GM19397 (cell line): ENCODE data around the gene TLCD3B.
A peak's percentile ranks its signal among the peaks of the same experiment; 100 is the strongest.
"Not testable (repeated sequence)": the region's sequence is repeated elsewhere in the genome, so short reads cannot be mapped to it uniquely, and the experiment has no call there.

Experiments
- ATAC-seq: cut with Tn5 transposase; IDR thresholded peaks from one replicate; pipeline ENCODE4 v1.9.1; 2021; ENCODE audit warnings: mild to moderate bottlenecking, moderate library complexity; ENCODE audit not compliant: unreplicated experiment

The TLCD3B gene

DNA sequence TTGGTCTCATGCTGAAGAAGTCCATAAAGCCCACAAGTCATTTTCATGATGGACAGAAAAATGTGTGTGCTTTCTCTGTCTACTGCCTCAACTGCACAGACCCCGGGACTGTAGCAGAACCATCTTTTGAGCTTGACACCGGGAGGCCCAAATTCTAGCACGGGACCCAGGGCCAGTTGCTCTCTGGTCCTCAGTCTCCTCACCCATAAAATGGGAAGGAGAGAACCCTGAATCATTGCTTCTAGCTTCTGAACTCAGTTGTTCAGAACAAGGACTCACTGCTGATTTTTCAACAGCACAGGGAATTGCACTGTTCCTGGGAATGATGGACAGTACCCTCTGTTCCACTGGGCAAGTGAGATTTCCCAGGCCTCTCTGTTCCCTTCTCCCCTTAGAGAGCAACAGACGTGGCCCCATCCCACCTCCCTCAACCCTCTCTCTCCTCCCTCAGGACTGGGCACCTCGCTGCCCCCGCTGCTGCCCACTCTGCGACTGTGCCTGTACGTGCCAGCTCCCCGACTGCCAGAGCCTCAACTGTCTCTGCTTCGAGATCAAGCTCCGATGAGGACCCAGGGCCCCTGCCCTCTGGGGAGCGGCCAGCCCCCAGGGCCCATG lies 32.3 kb upstream of the TLCD3B start:
- ATAC-seq = no peak

- no peak for ATAC-seq
Observed at GRCh38 chr16:30060836-30061554, 29.9 kb upstream of the TLCD3B start.

DNA sequence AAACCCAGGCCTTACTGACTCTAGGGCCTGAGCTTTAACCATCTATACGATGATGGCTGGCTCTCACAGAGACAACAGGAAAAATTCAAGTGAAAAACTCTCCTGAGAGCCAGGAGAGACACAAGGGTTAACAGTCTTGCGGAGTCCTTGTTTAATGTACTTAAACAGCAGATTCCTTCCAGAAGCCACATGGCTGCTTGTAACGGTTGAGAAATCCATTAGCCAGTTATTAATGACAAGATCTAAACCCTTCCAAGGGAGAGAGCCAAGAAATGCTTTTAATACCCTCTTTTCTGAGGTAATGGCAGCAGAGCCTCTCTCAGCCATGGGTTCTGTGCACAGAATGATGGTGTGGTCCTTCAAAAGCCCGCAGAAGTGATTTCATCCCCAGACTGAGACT lies 29.3 kb upstream of the TLCD3B start:
- ATAC-seq = no peak

- no peak for ATAC-seq
Observed at GRCh38 chr16:30054959-30055553, 24.0 kb upstream of the TLCD3B start.

DNA sequence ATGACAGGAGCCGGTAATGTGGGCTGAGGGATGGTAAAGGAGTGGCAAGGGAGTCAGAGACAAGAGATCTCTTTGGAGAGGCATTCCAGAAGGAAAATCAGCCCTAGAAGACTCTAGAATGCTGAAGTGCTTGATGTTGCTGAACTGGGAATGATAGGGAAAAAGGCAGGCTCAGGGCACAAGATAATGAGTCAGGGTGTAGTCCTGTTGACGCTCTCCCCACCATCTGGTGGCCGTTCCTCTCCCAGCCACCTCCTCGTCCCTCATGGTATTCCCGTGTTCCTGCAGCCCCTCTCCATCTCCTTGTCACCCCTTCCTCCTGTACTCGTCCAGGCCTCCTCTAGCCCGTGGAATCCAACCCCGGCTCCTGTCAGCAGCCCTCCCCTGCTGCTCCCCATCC lies 23.4 kb upstream of the TLCD3B start:
- no peak for ATAC-seq

- ATAC-seq = peak; percentile 9
Observed at GRCh38 chr16:30053376-30054015, 22.4 kb upstream of the TLCD3B start.

DNA sequence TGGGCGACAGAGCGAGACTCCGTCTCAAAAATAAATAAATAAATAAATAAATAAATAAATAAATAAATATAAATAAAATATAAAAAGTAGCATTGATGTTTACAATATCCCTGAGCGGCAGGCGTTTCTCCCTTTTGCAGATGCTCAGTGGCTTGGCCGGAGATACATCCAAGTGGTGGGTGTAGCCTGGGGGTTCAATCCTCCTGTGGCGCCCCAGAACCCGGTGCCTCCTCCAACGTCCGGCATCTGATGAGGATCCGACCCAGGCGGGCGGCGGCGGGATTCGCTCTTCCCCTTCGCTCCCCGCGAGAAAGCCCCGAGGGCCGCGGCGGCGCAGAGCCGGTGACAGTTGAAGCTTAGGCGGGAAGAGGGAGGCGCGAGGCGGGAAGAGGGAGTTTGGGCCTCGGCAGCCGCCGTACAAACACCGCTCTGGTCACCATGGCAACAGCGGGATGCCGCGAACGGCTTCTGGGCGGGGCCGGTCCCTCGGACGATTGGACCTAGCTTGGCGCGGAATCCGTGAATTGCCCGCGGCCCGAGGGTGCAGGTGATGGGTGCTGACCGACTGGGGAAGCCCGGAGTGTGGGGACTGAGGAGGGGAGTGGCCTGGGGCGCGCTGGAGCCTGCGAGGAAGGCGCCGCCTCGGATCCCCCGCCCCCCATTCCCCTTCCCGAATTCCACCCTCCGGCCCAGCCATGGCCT lies 21.8 kb upstream of the TLCD3B start:
- ATAC-seq = peak; percentile 84

- ATAC-seq = no peak
Observed at GRCh38 chr16:30051518-30051917, 20.4 kb upstream of the TLCD3B start.

DNA sequence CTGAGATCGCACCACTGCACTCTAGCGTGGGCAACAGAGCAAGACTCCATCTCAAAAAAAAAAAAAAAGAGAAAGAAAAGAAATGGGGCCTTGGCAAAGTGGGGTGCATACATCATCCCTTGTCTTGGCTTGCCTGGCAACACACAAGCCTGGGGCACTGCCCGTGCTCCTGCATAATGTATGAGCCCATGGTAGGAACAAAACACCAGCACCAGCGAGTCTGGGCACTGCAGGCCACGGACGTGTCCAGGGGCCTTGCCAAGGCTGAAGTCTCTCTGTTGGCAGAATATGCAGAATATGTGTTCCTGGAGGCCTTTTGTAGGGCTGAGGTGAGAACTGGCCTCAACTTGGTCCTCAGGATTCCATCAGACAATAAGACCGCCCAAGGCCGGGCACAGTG lies 18.8 kb upstream of the TLCD3B start:
- no peak for ATAC-seq

- no peak for ATAC-seq
Observed at GRCh38 chr16:30046588-30046987, 15.5 kb upstream of the TLCD3B start.

DNA sequence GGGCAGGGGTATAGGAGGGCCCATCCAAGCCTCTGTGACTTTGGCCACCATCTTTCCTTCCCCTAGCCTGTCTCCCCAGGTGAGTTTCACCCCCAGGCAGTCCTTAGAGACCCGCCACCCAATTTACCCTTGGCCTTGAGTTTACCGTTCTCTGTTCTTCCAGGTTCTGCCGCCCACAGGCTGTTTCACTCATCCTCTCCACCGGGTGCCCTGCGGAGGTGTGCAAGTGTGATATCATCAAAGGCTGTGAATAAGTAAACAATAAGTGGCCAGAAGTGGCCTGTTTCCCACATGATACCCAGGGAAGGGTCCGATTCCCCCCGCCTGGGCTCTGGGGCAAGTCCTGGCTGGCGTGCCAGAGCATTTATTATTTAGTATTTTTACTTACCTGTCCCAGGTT lies 15.1 kb upstream of the TLCD3B start:
- ATAC-seq = no peak

- ATAC-seq = no peak
Observed at GRCh38 chr16:30041841-30042240, 10.8 kb upstream of the TLCD3B start.

- ATAC-seq = not testable (repeated sequence)
Observed at GRCh38 chr16:30040690-30041089, 9.6 kb upstream of the TLCD3B start.

DNA sequence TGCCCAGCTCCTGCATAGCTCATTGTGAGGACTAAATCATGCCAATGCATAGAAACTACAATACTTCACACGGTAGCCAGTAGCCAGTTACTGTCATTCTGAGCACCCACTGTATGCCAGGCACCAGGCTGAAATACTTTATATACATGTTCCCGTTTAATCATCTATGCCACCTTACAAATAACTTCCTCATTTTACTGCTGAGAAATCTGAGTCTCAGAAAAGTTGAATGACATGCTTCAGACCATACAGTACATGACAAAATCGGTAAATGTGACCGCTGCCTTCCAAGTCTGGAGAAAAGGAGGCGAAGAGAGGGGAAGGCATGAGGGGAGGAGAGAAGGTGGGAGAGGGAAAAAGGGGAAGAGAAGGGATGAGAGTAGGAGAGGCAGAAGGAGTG lies 9.2 kb upstream of the TLCD3B start:
- no peak for ATAC-seq

GRCh38 chr16:30033270-30033669 lies 2.2 kb upstream of the TLCD3B start:
- no peak for ATAC-seq

GRCh38 chr16:30032083-30032819 lies 1.2 kb upstream of the TLCD3B start:
- ATAC-seq = no peak

GRCh38 chr16:30031477-30031918 lies 427 bp upstream of the TLCD3B start:
- ATAC-seq = no peak

GRCh38 chr16:30030011-30030685 lies 923 bp downstream of the TLCD3B start:
- ATAC-seq = no peak

- no peak for ATAC-seq
Observed at GRCh38 chr16:30028438-30029076, 2.5 kb downstream of the TLCD3B start.
